Muscle layer of duodenum (tissue), 2 donors: Measurements from ENCODE around the gene LHPP.

Experiments
- H3K27ac ChIP-seq: one replicate; pipeline ENCODE4 v1.7.0; 2013; ENCODE audit warnings: mild to moderate bottlenecking, low read length
- H3K27me3 ChIP-seq: one replicate; pipeline ENCODE4 v1.7.0; 2013; ENCODE audit warnings: low read depth, mild to moderate bottlenecking, control low read depth, low read length
- H3K36me3 ChIP-seq, 2 donors: one replicate each; pipeline ENCODE4 v1.7.0; 2013; ENCODE audit warnings: low read length in 2 of 2, control low read depth in 1 of 2, mild to moderate bottlenecking in 1 of 2; ENCODE audit not compliant: insufficient read depth in 2 of 2, control insufficient read depth in 1 of 2
- H3K4me1 ChIP-seq, 2 donors: one replicate each; pipeline ENCODE4 v1.7.0; 2013; ENCODE audit warnings: low read length in 2 of 2, mild to moderate bottlenecking in 2 of 2, control low read depth in 1 of 2, moderate library complexity in 1 of 2; ENCODE audit not compliant: insufficient read depth in 2 of 2, control insufficient read depth in 1 of 2
- H3K4me3 ChIP-seq, 2 donors: one replicate each; pipeline ENCODE4 v1.7.0; 2013; ENCODE audit warnings: low read length in 2 of 2, low read depth in 1 of 2, mild to moderate bottlenecking in 1 of 2
- H3K9me3 ChIP-seq, 2 donors: one replicate each; pipeline ENCODE4 v1.7.0; 2013; ENCODE audit warnings: low read length in 2 of 2, control low read depth in 1 of 2, mild to moderate bottlenecking in 1 of 2; ENCODE audit not compliant: control insufficient read depth in 1 of 2
- donor health status: healthy.

LHPP gene

DNA sequence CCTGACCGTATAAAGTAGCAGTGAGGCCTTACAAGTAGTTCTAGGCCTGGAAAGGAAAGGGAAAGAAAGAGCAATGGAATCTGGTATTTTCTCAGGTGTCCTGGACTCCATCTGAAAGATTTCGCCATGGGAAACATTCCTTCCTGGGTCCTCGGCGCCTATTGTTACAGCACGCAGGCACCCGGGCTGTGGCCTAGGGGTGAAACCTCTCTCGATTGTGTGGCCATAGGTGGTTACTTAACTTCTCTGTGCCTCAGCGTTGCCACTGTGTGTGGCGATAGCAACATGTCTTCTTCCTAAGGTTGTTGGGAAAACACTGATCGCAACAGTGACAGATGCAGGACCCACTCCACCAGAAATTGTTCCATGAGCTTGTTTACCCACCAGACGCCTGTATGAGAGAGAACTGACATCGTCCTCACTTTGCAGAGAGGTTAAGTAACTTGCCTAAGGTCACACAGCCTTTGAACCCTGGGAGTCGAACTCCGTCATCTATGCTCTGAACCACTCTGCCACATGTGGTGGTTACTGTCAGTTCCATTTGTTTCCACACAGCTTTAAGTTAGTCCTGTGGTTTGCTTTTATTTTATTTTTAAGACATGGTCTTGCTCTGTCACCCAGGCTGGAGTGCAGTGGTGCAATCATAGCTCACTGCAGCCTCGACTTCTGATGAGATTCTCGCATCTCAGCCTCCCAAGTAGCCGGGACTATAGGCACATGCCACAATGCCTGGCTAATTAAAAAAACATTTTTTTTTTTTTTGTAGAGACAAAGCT lies 73.4 kb downstream of the LHPP start:
- H3K9me3 ChIP-seq: no peaks in the 10 kb centered on the region
- H3K36me3 ChIP-seq: no peaks in the 10 kb centered on the region
- H3K27ac ChIP-seq: no peak overlapping the region
- H3K27me3 ChIP-seq: no peaks in the 10 kb centered on the region
- no peak overlapping the region for H3K4me3 ChIP-seq
- H3K4me1 ChIP-seq: peaks cover 0 to 16% of the 10 kb centered on the region in 2 donors

DNA sequence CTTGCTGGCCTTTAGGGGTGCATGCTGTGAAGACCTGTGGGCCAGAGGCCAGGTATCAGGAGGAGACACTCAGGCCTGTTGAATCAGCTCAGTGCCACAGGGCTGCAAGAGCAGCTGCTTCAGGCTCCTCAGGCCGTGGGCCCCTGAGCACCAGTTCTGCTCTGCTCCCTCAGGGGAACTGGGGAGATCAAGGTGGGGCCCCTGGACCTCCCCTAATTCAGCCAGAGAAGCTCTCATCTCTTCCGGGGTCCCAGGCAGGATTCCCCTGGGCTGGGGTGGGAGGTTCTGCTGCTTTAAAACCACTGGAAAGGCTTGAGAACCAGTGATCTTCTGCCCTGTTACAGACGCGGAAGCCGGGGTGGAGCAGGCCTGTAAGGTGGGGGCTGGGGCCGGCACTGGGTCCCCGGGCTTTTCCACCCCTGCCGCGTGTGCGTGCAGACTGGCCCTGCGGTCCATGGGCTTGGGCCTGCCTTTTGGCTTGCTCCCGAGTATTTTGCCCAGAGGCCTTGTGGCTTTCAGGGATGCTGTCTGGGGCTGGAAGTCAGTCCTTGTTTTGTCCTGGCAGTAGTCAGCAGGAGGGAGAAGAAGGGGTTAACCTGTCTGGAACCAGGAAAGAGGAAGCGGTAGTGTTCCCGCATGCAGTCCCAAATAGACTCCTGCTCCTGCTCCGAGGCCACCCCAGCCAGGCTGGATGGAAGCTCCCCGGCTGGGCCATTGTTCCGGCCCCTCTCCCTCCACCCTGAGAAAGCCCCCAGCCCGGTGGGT lies 74.3 kb downstream of the LHPP start:
- Histone ChIP-seq H3K4me1 (peaks cover 0 to 17% of the 10 kb centered on the region in 2 donors), H3K36me3 (no peaks in the 10 kb centered on the region), H3K9me3 (no peaks in the 10 kb centered on the region), H3K4me3 (no peak overlapping the region), H3K27ac (no peak overlapping the region), H3K27me3 (no peaks in the 10 kb centered on the region)

DNA sequence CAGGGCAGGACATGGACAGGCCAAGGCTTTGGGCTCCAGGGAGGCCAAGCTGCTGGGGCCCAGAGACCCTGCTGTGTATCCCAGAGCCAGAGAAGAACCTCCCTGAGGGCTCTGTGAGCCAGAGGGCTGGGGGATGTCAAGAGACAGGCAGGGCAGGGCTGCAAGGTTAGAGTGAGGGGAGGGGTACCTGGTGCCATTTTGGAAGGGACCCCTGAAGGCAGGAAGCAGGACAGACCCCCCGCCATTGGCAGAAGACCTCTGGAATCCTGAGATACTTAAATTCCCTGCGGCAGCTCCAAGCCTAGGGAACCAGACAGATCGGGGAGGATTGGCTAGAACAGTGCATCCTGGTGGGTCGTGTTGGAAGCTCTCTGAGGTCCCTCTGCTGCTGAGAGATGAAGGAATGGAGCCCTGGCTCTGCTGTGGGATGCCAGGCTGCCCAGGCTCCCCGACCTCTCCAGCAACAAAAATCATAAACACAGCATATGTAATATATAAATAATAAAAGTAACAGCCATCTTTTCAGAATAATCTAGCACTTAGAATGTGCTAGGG lies 75.0 kb downstream of the LHPP start:
- H3K27ac ChIP-seq: no peak overlapping the region
- H3K36me3 ChIP-seq: no peaks in the 10 kb centered on the region
- H3K4me1 ChIP-seq: peaks cover 0 to 17% of the 10 kb centered on the region in 2 donors

DNA sequence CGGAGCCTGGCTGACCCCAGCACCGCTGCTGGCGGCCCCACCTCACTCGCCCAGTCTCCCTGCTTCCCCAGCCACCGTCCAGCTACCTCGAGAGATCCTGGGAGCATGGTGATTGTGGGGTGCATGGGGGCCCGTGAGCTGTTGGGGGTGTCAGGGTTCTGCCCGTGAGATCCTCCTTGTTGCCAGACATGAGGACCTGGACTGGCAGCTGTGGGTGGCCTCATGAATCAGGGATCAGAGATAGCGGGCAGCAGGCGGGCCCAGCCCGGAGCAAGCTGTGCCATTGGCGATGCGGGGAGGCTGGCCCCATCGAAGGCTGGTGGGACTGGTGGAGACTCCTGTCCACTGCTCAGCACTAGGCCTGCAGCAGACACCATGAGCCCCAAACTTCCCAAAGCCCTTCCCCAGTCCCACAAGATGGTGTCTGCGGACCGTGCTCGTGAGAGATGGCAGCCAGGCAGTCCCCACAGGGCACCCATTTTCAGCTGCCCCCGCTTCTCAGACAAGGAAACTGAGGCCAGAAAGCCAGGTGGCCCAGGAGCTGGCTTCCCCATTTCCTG lies 75.6 kb downstream of the LHPP start:
- Histone ChIP-seq H3K36me3 (no peaks in the 10 kb centered on the region), H3K9me3 (no peaks in the 10 kb centered on the region), H3K27me3 (no peaks in the 10 kb centered on the region), H3K4me3 (no peak overlapping the region), H3K27ac (no peak overlapping the region), H3K4me1 (peaks cover 0 to 17% of the 10 kb centered on the region in 2 donors)

More for the DNA sequence above, 75.0 kb downstream of the LHPP start:
- H3K9me3 ChIP-seq: no peaks in the 10 kb centered on the region
- H3K4me3 ChIP-seq: no peak overlapping the region
- no peaks in the 10 kb centered on the region for H3K27me3 ChIP-seq

DNA sequence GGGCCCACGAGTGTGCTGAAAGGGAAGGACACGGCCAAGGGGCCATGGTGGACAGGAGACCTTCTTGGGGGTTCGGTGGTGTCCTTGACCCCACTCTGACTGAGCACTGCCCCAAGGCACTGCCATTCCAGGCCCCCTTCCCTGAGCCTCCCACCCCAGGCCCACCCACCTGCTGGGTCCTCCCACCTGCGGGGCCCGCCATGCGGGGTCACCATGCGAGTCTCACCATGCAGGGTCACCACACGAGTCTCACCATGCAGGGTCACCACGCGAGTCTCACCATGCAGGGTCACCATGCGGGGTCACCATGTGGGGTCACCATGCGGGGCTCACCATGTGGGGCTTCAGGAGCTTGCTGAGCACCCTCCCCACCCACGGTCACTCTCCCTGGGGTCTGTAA lies 76.3 kb downstream of the LHPP start:
- peaks cover 0 to 17% of the 10 kb centered on the region in 2 donors for H3K4me1 ChIP-seq
- H3K27me3 ChIP-seq: no peaks in the 10 kb centered on the region
- no peak overlapping the region for H3K4me3 ChIP-seq
- H3K36me3 ChIP-seq: no peaks in the 10 kb centered on the region
- no peaks in the 10 kb centered on the region for H3K9me3 ChIP-seq
- no peak overlapping the region for H3K27ac ChIP-seq

DNA sequence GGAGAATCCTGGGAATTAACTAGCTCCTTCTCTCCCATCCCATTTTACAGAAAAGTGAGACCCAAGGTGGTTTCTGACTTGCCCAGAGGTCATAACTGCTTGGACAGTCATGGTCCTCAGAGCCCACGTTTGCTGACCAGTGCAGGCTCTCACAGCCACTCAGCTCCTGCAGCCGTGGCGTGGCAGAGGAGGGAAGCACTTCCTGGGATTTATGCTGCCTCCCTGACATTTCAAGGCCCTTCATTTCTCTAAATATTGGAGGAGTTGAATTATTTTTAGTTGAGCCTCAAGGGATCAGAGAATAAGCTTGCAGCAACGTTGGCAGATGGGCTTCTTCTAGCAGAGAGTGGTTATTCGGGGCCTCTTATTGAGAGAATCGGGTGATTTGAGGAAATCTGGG lies 77.1 kb downstream of the LHPP start:
- Histone ChIP-seq H3K36me3 (no peaks in the 10 kb centered on the region), H3K9me3 (no peaks in the 10 kb centered on the region), H3K4me1 (peaks cover 0 to 17% of the 10 kb centered on the region in 2 donors), H3K27ac (no peak overlapping the region), H3K27me3 (no peaks in the 10 kb centered on the region), H3K4me3 (no peak overlapping the region)

DNA sequence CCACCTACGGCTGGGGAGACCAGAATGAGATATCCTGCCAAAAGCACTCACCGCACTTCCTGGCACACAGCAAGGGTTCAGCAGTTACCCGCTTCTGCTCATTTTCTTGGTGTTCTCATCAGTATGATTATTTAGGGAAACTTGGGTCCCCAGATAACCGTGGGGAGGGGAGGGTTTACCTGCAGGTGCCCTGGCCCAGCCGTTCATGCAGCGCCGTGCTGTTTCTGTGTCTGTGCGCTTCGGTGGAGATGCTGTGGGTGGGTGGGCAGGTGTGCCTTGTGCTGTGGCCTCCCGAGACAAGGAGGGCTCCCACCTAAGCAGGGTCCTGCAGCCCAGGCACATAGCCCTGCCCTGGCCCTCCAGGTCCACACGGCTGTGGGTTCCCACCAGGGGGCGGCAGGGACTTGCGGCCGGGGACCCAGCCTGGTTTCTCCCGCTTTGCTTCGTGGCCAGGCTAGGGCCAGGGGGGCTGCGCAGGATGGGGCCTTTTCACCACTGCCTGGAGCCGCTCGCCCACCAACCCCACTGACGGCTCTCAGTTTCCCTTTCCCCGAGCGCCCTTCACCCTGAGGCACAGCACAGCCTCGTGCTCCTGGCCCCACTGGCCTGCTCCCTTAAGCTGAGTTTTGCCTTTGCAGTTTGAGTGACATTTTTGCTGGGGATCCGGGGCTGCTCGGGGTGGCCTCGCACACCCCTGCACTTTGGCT lies 78.5 kb downstream of the LHPP start:
- Histone ChIP-seq H3K4me3 (no peak overlapping the region), H3K9me3 (no peaks in the 10 kb centered on the region), H3K4me1 (peaks cover 0 to 17% of the 10 kb centered on the region in 2 donors), H3K27me3 (no peaks in the 10 kb centered on the region), H3K27ac (no peak overlapping the region), H3K36me3 (no peaks in the 10 kb centered on the region)

DNA sequence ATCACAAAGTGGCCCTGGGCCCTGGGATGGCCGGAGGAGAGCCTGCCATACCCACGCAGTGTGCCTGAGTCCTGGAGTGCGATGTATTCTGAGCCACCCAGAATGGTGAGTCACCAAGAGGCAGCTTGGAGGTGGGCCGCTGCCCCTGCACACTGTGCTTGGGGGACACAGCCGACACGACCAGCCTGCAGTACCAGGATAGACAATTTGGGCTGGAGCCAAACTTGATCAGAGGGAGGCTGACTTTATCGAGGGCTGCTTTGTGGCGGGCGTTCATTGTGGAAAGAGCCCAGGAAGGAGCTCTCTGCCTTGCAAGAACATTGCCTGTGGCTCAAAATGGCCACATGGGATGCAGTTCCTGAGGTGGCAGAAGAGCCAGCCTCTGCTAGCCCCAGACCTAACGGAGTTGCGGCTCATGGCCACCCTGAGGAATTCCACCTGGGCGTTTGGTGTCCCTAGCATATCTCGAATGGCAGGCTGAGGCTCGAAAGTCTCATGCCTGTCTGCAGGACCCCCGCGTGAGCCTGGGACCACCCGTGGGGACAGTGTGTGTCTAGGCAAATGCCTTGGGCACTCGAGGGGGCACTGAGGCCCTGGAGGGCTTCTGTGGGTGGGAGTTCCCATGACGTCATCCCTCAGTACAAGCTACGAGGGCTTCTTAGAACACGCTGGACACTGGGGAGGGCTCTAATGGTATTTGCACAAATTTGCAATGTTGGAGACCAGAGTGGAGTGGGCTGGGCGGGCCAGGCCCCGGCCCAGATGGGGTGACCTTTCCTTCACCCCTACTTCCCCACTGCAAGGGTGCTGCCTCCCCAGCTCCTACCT lies 79.7 kb downstream of the LHPP start:
- no peaks in the 10 kb centered on the region for H3K27me3 ChIP-seq
- H3K27ac ChIP-seq: no peak overlapping the region
- H3K4me1 ChIP-seq: peaks cover 0 to 13% of the 10 kb centered on the region in 2 donors
- H3K4me3 ChIP-seq: no peak overlapping the region
- H3K36me3 ChIP-seq: no peaks in the 10 kb centered on the region
- no peaks in the 10 kb centered on the region for H3K9me3 ChIP-seq

DNA sequence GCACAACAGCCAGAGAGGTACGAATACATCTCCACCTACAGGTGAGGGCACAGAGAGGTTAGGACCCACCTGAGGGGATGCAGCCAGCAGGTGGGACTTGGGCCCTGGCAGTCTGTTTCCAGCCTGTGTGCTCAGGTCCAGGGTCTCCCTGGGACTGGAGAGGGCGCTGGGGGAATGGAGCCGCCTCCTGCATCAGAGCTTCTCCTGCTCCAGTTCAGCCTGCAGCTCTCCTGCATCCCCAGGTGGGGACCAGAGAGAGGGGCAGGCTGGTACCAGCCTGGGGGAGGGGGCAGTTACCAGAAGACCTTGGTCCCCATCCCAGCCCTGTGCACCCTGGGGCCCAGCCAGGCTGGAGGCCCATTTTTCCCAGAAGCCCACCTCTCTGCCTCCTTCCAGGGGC lies 80.7 kb downstream of the LHPP start:
- Histone ChIP-seq H3K9me3 (no peaks in the 10 kb centered on the region), H3K36me3 (no peaks in the 10 kb centered on the region), H3K4me3 (no peak overlapping the region), H3K27ac (no peak overlapping the region), H3K4me1 (peaks cover 0 to 8% of the 10 kb centered on the region in 2 donors), H3K27me3 (no peaks in the 10 kb centered on the region)

DNA sequence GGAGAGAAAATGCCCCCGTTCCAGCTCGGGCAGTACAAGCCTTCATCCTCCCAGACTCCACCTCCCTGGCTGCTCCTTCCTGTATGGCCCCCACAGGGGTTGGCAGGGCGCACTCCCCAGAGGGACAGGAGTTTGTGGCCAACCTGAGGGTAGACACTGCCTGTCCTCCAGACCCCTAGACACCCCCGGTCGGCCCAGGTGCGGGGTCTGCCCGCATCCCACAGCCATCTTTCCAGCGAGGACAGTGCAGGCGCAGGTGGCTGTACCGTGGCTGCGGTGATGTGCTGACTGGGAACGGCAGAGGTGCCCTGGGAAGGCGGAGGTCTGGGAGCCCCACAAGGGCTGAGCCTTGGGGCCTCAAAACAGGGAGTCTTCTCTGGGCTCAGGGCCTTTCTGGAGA lies 81.5 kb downstream of the LHPP start:
- no peaks in the 10 kb centered on the region for H3K36me3 ChIP-seq
- H3K27ac ChIP-seq: no peak overlapping the region
- H3K4me3 ChIP-seq: no peak overlapping the region
- H3K9me3 ChIP-seq: no peaks in the 10 kb centered on the region
- H3K4me1 ChIP-seq: peaks cover 0 to 8% of the 10 kb centered on the region in 2 donors
- no peaks in the 10 kb centered on the region for H3K27me3 ChIP-seq
